Peyer's patch (tissue), 4 donors: ENCODE data around the gene GGCX.

Source experiments
- POLR2A ChIP-seq, 2 donors: fragments of 450-650 bp; IDR thresholded peaks; one replicate each; pipeline ENCODE4 v1.5.1; 2017; ENCODE audit warnings: antibody characterized with exemption in 2 of 2, mild to moderate bottlenecking in 2 of 2, moderate library complexity in 2 of 2
- TF ChIP-seq, protein P1 (sequence below), 6 experiments: fragments of 450-650 bp in 4 of 6; fragments of 200-600 bp in 2 of 6; sonication (generic) in 1 of 6; IDR thresholded peaks; one replicate each; pipeline ENCODE4 v1.5.1; 2017 to 2019; ENCODE audit warnings: antibody characterized with exemption in 6 of 6, mild to moderate bottlenecking in 3 of 6, moderate library complexity in 1 of 6

DNA sequence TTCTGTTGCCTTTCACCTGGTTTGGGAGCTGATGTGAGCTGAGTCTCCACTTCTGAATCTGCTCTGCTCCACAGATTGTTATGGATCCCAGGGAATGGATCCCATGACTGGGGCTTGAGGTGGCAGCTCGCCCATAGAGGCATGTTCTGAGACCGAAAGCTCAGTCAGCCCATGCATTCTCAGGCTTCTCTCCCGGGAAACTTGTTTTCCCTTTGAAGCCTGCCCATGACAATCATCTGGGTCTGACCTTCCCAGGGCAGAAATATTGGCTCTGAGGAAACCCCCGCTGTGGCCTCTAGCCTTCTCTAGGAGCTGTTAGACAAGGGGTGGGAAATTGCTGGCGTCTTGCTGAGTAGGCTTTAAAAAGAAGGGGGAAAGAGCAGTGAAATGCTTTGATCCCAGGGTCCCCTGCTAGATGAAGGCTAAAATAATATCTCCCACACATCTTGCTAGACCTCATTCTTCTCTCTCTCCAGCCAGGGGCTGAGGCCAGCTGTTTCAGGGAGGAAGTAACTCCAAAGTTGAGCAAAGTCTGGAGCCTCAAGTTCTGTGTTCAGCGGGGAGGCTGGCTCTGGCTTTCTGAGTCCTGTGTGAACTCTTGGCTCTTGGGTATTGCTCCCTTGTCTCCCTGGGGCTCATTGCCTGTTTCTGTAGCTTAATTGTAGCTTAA is 18.1 kb upstream of the GGCX start:
- TF ChIP-seq, protein P1, sequence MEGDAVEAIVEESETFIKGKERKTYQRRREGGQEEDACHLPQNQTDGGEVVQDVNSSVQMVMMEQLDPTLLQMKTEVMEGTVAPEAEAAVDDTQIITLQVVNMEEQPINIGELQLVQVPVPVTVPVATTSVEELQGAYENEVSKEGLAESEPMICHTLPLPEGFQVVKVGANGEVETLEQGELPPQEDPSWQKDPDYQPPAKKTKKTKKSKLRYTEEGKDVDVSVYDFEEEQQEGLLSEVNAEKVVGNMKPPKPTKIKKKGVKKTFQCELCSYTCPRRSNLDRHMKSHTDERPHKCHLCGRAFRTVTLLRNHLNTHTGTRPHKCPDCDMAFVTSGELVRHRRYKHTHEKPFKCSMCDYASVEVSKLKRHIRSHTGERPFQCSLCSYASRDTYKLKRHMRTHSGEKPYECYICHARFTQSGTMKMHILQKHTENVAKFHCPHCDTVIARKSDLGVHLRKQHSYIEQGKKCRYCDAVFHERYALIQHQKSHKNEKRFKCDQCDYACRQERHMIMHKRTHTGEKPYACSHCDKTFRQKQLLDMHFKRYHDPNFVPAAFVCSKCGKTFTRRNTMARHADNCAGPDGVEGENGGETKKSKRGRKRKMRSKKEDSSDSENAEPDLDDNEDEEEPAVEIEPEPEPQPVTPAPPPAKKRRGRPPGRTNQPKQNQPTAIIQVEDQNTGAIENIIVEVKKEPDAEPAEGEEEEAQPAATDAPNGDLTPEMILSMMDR (IDR thresholded peaks at IDR 0.05) = no peak
- TF ChIP-seq POLR2A (IDR thresholded peaks at IDR 0.05) = no peak
